HG03135 (cell line): ENCODE results near the gene CNNM2.

Source experiments
- ATAC-seq: cut with Tn5 transposase; IDR thresholded peaks from one replicate; pipeline ENCODE4 v1.9.1; 2021; ENCODE audit warnings: mild to moderate bottlenecking, moderate library complexity; ENCODE audit not compliant: unreplicated experiment

Gene CNNM2

GRCh38 chr10:103067956-103068355, 149.9 kb downstream of the CNNM2 start:
- no peak for ATAC-seq

GRCh38 chr10:103069453-103070331, 151.6 kb downstream of the CNNM2 start:
- peak; percentile 48 for ATAC-seq

- ATAC-seq: no peak
These were observed 154.2 kb downstream of the CNNM2 start for GRCh38 chr10:103072276-103072675.

- ATAC-seq: no peak
These were observed 154.8 kb downstream of the CNNM2 start for GRCh38 chr10:103072891-103073290.

GRCh38 chr10:103077020-103077419, 158.9 kb downstream of the CNNM2 start:
- ATAC-seq: no peak

- no peak for ATAC-seq
These were observed 159.6 kb downstream of the CNNM2 start for GRCh38 chr10:103077491-103078308.

- ATAC-seq: no peak
These were observed 160.2 kb downstream of the CNNM2 start for GRCh38 chr10:103078309-103078615.

- ATAC-seq: no peak
These were observed 160.6 kb downstream of the CNNM2 start for GRCh38 chr10:103078676-103079075.

GRCh38 chr10:103079100-103079499, 161.0 kb downstream of the CNNM2 start:
- ATAC-seq: no peak

- ATAC-seq: no peak
These were observed 161.9 kb downstream of the CNNM2 start for GRCh38 chr10:103079946-103080345.

- ATAC-seq: no peak
These were observed 162.9 kb downstream of the CNNM2 start for GRCh38 chr10:103080891-103081581.

GRCh38 chr10:103082683-103083082, 164.6 kb downstream of the CNNM2 start:
- no peak for ATAC-seq

GRCh38 chr10:103083266-103083976, 165.3 kb downstream of the CNNM2 start:
- no peak for ATAC-seq

GRCh38 chr10:103083977-103084320, 165.9 kb downstream of the CNNM2 start:
- no peak for ATAC-seq

GRCh38 chr10:103086261-103086660, 168.2 kb downstream of the CNNM2 start:
- no peak for ATAC-seq

- ATAC-seq: no peak
These were observed 168.7 kb downstream of the CNNM2 start for GRCh38 chr10:103086799-103087198.

GRCh38 chr10:103089493-103089892, 171.4 kb downstream of the CNNM2 start:
- no peak for ATAC-seq

- ATAC-seq: no peak
These were observed 172.8 kb downstream of the CNNM2 start for GRCh38 chr10:103090911-103091310.

GRCh38 chr10:103095005-103095404, 176.9 kb downstream of the CNNM2 start:
- no peak for ATAC-seq

- ATAC-seq: no peak
These were observed 178.0 kb downstream of the CNNM2 start for GRCh38 chr10:103096130-103096529.

- ATAC-seq: no peak
These were observed 180.1 kb downstream of the CNNM2 start for GRCh38 chr10:103098240-103098639.
